ENCODE data around the gene ZNF662. TPM values are rescaled to one million over a fixed set of nuclear protein-coding genes. Genes with fewer than 3 reads are reported as not detected.

The ZNF662 gene
- total and polyA plus RNA-seq, 9 of the 15 experiments (the other 6 are each of a cell fraction or from before 2014, with no cell fraction given), result 0.07 to 0.55 (median 0.27) TPM

DNA sequence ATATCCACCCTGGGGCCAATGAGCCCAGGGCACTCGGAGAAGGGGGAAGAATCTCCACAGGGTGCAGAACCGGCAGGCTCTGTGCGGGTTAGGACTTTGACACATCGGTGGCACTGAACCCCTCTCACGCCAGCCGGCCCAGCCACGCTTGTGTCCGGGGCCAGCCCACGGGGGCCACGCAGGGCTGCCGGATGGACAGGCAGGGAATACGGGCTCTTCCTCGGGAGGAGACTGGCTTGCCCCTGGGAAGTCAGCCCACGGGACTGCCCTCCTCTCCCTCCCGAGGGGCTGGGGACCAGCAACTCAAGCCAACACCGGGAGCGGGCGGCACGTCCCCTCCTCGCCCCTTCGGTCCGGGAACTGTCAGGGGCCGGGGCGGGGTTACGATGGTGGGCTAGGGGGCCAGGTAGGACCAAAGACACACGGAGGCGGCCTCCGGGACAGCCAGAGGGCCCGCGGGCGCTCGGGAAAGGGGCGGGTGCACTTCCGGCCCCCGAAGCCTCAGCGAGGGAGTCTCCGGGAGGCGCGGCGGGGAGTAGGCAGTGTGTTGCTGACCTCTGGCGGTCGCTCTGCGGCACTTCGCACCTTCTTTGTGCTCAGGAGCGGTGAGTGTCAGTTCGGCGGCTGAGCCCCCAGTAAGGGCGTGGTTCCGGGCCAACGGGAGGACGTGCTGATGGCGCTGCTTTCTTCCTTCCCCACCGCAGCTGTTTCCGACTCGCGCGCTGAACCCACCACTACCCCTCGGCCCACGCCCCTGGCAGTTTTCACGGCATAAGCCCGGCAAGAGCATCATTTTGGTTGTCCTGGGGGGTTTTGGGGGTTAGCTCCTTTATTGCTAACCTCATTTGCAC, 25.1 kb upstream of the ZNF662 start (continued):
- TF ChIP-seq, protein P1, sequence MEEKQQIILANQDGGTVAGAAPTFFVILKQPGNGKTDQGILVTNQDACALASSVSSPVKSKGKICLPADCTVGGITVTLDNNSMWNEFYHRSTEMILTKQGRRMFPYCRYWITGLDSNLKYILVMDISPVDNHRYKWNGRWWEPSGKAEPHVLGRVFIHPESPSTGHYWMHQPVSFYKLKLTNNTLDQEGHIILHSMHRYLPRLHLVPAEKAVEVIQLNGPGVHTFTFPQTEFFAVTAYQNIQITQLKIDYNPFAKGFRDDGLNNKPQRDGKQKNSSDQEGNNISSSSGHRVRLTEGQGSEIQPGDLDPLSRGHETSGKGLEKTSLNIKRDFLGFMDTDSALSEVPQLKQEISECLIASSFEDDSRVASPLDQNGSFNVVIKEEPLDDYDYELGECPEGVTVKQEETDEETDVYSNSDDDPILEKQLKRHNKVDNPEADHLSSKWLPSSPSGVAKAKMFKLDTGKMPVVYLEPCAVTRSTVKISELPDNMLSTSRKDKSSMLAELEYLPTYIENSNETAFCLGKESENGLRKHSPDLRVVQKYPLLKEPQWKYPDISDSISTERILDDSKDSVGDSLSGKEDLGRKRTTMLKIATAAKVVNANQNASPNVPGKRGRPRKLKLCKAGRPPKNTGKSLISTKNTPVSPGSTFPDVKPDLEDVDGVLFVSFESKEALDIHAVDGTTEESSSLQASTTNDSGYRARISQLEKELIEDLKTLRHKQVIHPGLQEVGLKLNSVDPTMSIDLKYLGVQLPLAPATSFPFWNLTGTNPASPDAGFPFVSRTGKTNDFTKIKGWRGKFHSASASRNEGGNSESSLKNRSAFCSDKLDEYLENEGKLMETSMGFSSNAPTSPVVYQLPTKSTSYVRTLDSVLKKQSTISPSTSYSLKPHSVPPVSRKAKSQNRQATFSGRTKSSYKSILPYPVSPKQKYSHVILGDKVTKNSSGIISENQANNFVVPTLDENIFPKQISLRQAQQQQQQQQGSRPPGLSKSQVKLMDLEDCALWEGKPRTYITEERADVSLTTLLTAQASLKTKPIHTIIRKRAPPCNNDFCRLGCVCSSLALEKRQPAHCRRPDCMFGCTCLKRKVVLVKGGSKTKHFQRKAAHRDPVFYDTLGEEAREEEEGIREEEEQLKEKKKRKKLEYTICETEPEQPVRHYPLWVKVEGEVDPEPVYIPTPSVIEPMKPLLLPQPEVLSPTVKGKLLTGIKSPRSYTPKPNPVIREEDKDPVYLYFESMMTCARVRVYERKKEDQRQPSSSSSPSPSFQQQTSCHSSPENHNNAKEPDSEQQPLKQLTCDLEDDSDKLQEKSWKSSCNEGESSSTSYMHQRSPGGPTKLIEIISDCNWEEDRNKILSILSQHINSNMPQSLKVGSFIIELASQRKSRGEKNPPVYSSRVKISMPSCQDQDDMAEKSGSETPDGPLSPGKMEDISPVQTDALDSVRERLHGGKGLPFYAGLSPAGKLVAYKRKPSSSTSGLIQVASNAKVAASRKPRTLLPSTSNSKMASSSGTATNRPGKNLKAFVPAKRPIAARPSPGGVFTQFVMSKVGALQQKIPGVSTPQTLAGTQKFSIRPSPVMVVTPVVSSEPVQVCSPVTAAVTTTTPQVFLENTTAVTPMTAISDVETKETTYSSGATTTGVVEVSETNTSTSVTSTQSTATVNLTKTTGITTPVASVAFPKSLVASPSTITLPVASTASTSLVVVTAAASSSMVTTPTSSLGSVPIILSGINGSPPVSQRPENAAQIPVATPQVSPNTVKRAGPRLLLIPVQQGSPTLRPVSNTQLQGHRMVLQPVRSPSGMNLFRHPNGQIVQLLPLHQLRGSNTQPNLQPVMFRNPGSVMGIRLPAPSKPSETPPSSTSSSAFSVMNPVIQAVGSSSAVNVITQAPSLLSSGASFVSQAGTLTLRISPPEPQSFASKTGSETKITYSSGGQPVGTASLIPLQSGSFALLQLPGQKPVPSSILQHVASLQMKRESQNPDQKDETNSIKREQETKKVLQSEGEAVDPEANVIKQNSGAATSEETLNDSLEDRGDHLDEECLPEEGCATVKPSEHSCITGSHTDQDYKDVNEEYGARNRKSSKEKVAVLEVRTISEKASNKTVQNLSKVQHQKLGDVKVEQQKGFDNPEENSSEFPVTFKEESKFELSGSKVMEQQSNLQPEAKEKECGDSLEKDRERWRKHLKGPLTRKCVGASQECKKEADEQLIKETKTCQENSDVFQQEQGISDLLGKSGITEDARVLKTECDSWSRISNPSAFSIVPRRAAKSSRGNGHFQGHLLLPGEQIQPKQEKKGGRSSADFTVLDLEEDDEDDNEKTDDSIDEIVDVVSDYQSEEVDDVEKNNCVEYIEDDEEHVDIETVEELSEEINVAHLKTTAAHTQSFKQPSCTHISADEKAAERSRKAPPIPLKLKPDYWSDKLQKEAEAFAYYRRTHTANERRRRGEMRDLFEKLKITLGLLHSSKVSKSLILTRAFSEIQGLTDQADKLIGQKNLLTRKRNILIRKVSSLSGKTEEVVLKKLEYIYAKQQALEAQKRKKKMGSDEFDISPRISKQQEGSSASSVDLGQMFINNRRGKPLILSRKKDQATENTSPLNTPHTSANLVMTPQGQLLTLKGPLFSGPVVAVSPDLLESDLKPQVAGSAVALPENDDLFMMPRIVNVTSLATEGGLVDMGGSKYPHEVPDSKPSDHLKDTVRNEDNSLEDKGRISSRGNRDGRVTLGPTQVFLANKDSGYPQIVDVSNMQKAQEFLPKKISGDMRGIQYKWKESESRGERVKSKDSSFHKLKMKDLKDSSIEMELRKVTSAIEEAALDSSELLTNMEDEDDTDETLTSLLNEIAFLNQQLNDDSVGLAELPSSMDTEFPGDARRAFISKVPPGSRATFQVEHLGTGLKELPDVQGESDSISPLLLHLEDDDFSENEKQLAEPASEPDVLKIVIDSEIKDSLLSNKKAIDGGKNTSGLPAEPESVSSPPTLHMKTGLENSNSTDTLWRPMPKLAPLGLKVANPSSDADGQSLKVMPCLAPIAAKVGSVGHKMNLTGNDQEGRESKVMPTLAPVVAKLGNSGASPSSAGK (IDR thresholded peaks at IDR 0.05), result no peak
- TF ChIP-seq, protein P2, sequence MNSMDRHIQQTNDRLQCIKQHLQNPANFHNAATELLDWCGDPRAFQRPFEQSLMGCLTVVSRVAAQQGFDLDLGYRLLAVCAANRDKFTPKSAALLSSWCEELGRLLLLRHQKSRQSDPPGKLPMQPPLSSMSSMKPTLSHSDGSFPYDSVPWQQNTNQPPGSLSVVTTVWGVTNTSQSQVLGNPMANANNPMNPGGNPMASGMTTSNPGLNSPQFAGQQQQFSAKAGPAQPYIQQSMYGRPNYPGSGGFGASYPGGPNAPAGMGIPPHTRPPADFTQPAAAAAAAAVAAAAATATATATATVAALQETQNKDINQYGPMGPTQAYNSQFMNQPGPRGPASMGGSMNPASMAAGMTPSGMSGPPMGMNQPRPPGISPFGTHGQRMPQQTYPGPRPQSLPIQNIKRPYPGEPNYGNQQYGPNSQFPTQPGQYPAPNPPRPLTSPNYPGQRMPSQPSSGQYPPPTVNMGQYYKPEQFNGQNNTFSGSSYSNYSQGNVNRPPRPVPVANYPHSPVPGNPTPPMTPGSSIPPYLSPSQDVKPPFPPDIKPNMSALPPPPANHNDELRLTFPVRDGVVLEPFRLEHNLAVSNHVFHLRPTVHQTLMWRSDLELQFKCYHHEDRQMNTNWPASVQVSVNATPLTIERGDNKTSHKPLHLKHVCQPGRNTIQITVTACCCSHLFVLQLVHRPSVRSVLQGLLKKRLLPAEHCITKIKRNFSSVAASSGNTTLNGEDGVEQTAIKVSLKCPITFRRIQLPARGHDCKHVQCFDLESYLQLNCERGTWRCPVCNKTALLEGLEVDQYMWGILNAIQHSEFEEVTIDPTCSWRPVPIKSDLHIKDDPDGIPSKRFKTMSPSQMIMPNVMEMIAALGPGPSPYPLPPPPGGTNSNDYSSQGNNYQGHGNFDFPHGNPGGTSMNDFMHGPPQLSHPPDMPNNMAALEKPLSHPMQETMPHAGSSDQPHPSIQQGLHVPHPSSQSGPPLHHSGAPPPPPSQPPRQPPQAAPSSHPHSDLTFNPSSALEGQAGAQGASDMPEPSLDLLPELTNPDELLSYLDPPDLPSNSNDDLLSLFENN (IDR thresholded peaks at IDR 0.05; ENCODE audit: low read depth in 2 of 2, low read length in 2 of 2), result 0 out of 4 replicates have a peak, but pooled peaks of 1 of the 2 experiments have one; percentile 23
- TF ChIP-seq, protein P3, sequence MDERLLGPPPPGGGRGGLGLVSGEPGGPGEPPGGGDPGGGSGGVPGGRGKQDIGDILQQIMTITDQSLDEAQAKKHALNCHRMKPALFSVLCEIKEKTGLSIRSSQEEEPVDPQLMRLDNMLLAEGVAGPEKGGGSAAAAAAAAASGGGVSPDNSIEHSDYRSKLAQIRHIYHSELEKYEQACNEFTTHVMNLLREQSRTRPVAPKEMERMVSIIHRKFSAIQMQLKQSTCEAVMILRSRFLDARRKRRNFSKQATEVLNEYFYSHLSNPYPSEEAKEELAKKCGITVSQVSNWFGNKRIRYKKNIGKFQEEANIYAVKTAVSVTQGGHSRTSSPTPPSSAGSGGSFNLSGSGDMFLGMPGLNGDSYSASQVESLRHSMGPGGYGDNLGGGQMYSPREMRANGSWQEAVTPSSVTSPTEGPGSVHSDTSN (CRISPR knock-in tag; IDR thresholded peaks at IDR 0.05; ENCODE audit: low read depth), result no peak
- TF ChIP-seq, protein P3 (tag; conservative IDR thresholded peaks at IDR 0.05; ENCODE audit: low read depth), result no peak
- TF ChIP-seq, protein P4, sequence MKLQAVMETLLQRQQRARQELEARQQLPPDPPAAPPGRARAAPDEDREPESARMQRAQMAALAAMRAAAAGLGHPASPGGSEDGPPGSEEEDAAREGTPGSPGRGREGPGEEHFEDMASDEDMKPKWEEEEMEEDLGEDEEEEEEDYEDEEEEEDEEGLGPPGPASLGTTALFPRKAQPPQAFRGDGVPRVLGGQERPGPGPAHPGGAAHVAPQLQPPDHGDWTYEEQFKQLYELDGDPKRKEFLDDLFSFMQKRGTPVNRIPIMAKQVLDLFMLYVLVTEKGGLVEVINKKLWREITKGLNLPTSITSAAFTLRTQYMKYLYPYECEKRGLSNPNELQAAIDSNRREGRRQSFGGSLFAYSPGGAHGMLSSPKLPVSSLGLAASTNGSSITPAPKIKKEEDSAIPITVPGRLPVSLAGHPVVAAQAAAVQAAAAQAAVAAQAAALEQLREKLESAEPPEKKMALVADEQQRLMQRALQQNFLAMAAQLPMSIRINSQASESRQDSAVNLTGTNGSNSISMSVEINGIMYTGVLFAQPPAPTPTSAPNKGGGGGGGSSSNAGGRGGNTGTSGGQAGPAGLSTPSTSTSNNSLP (IDR thresholded peaks at IDR 0.05; ENCODE audit: borderline replicate concordance, low read depth, low read length), result no peak

Data from K562 (cell line).